OCI-LY7 (cell line): Measurements from ENCODE around the gene FBLN2.

ENCODE experiments used
- EZH2phosphoT487 ChIP-seq: fragments of 200-600 bp; sonication (generic); IDR thresholded peaks from 2 replicates; pipeline ENCODE4 v1.6.1; 2018; ENCODE audit warnings: low read depth, borderline replicate concordance, mild to moderate bottlenecking, mixed run types, antibody characterized with exemption, low read length, moderate library complexity, mixed read lengths
- TF ChIP-seq, protein P1 (sequence below): fragments of 200-600 bp; sonication (generic); conservative IDR thresholded peaks from 2 replicates; pipeline ENCODE4 v1.5.1; 2014; ENCODE audit warnings: mild to moderate bottlenecking, antibody characterized with exemption, low read length, moderate library complexity, mixed read lengths

DNA sequence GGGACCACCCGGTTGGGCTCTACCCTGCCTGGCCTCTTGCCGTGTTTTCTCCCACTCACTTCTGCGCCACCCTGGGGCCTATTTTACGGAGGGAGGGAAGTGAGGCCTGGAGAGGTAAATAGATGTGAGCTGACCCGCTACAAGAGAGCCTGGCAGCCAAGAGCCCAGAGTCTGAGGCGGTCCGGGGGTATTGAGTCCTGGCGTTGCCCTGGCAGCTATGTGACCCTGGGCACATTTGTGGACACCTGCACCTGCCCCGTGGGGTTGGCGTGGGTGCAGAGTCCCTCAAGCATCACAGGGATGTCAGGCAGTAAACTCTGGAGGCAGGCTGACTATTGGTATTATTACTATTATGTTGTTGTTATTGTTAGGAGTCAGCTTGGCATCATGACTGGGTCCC lies 85.7 kb downstream of the FBLN2 start:
- TF ChIP-seq, protein P1, sequence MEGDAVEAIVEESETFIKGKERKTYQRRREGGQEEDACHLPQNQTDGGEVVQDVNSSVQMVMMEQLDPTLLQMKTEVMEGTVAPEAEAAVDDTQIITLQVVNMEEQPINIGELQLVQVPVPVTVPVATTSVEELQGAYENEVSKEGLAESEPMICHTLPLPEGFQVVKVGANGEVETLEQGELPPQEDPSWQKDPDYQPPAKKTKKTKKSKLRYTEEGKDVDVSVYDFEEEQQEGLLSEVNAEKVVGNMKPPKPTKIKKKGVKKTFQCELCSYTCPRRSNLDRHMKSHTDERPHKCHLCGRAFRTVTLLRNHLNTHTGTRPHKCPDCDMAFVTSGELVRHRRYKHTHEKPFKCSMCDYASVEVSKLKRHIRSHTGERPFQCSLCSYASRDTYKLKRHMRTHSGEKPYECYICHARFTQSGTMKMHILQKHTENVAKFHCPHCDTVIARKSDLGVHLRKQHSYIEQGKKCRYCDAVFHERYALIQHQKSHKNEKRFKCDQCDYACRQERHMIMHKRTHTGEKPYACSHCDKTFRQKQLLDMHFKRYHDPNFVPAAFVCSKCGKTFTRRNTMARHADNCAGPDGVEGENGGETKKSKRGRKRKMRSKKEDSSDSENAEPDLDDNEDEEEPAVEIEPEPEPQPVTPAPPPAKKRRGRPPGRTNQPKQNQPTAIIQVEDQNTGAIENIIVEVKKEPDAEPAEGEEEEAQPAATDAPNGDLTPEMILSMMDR, result no peak
- TF ChIP-seq EZH2phosphoT487, result no peak
